GM18499 (cell line): ENCODE results near the gene SMCO3.

Experiments used
- ATAC-seq: cut with Tn5 transposase; IDR thresholded peaks from one replicate; pipeline ENCODE4 v1.9.1; 2021; ENCODE audit warnings: moderate number of reproducible peaks; ENCODE audit not compliant: insufficient read depth, unreplicated experiment

SMCO3 gene

GRCh38 chr12:14814014-14814413 is at the start of gene SMCO3:
Gene SMCO3, minus strand, starts transcription at chr12:14814182. Its CDS starts 7,502 bp downstream, at chr12:14806680.
- no peak for ATAC-seq

- ATAC-seq: no peak
These were observed 46.5 kb upstream of the SMCO3 start for GRCh38 chr12:14860490-14860889.

- ATAC-seq: no peak
These were observed 44.5 kb upstream of the SMCO3 start for GRCh38 chr12:14858513-14858912.

- no peak for ATAC-seq
These were observed 40.7 kb upstream of the SMCO3 start for GRCh38 chr12:14854586-14855183.

GRCh38 chr12:14853961-14854360 is 40.0 kb upstream of the SMCO3 start:
- no peak for ATAC-seq

- ATAC-seq: no peak
These were observed 38.9 kb upstream of the SMCO3 start for GRCh38 chr12:14852880-14853279.

- ATAC-seq: no peak
These were observed 37.1 kb upstream of the SMCO3 start for GRCh38 chr12:14850929-14851663.

GRCh38 chr12:14849661-14850060 is 35.7 kb upstream of the SMCO3 start:
- ATAC-seq: no peak

- ATAC-seq: no peak
These were observed 33.0 kb upstream of the SMCO3 start for GRCh38 chr12:14846876-14847580.

GRCh38 chr12:14846042-14846587 is 32.1 kb upstream of the SMCO3 start:
- ATAC-seq: no peak

- no peak for ATAC-seq
These were observed 31.4 kb upstream of the SMCO3 start for GRCh38 chr12:14845350-14845750.

- ATAC-seq: no peak
These were observed 30.4 kb upstream of the SMCO3 start for GRCh38 chr12:14844401-14844800.

- no peak for ATAC-seq
These were observed 29.5 kb upstream of the SMCO3 start, which contains the start of gene ART4 for GRCh38 chr12:14843425-14843887. Gene ART4, minus strand, starts transcription at chr12:14843526. Its CDS starts 413 bp downstream, at chr12:14843113.

GRCh38 chr12:14842315-14842714 is 28.3 kb upstream of the SMCO3 start:
- ATAC-seq: no peak

GRCh38 chr12:14841761-14842160 is 27.8 kb upstream of the SMCO3 start:
- no peak for ATAC-seq

- no peak for ATAC-seq
These were observed 26.6 kb upstream of the SMCO3 start for GRCh38 chr12:14840616-14841015.

GRCh38 chr12:14839262-14839661 is 25.3 kb upstream of the SMCO3 start:
- ATAC-seq: no peak

- no peak for ATAC-seq
These were observed 22.6 kb upstream of the SMCO3 start for GRCh38 chr12:14836336-14837210.

- no peak for ATAC-seq
These were observed 20.5 kb upstream of the SMCO3 start for GRCh38 chr12:14834509-14834908.

- no peak for ATAC-seq
These were observed 20.0 kb upstream of the SMCO3 start for GRCh38 chr12:14833952-14834351.
